Esophagus squamous epithelium (tissue), 5 donors: Measurements from ENCODE around the gene COL15A1. TPM values are rescaled to one million over a fixed set of nuclear protein-coding genes. Genes with fewer than 3 reads are reported as not detected.

Experiments used
- DNase-seq: peaks from one replicate; lab custom pipeline; 2025; lab: John Stamatoyannopoulos, UW
- H3K27ac ChIP-seq, 4 donors: fragments of 200-600 bp; sonication (generic); one replicate each; pipeline ENCODE4 v1.5.1; 2016 to 2019; ENCODE audit warnings: mild to moderate bottlenecking in 1 of 4
- H3K27me3 ChIP-seq, 4 donors: fragments of 200-600 bp; sonication (generic); 1 replicate in 3 of 4; 2 replicates in 1 of 4; pipeline versions ENCODE4 v1.5.1 to v1.6.0; 2017 to 2021; ENCODE audit warnings: antibody characterized with exemption in 1 of 4
- H3K36me3 ChIP-seq, 3 donors: fragments of 200-600 bp; sonication (generic); one replicate each; pipeline ENCODE4 v1.5.1; 2016 to 2019
- H3K4me1 ChIP-seq, 3 donors: fragments of 200-600 bp; sonication (generic); one replicate each; pipeline ENCODE4 v1.5.1; 2017 to 2019
- H3K4me3 ChIP-seq, 4 donors: fragments of 200-600 bp; sonication (generic); 1 replicate in 3 of 4; 2 replicates in 1 of 4; pipeline ENCODE4 v1.5.1; 2016 to 2019; ENCODE audit warnings: mild to moderate bottlenecking in 2 of 4, moderate library complexity in 1 of 4
- H3K9me3 ChIP-seq, 3 donors: fragments of 200-600 bp; sonication (generic); one replicate each; pipeline ENCODE4 v1.5.1; 2016 to 2019
- CTCF ChIP-seq, 6 experiments: fragments of 450-650 bp in 4 of 6; fragments of 200-600 bp in 2 of 6; sonication (generic) in 2 of 6; IDR thresholded peaks; one replicate each; pipeline ENCODE4 v1.5.1; 2016 to 2019; ENCODE audit warnings: antibody characterized with exemption in 6 of 6, mild to moderate bottlenecking in 4 of 6, moderate library complexity in 4 of 6
- POLR2A ChIP-seq, 4 donors: fragments of 450-650 bp; IDR thresholded peaks; one replicate each; pipeline ENCODE4 v1.6.1; 2017; ENCODE audit warnings: antibody characterized with exemption in 4 of 4, mild to moderate bottlenecking in 4 of 4, moderate library complexity in 3 of 4
- WGBS, 2 donors: methylation state at CpG; one replicate each; pipeline ENCODE4 v1.1.5; 2018; 5-methylcytosine and 5-hydroxymethylcytosine counted together
- intact Hi-C: fragments of 100-400 bp; cut with DNase I; formaldehyde crosslinking; loops from one replicate; pipeline ENCODE4 v1.15.0; 2022
- total RNA-seq, 4 donors: library from RNA; depleted of rRNA; stranded (reverse); fragments of >200 nt; gene quantifications; one replicate each; pipeline ENCODE4 v1.1.0, GENCODE V29; 2016
- donor health status: DM: yes; HTN: yes; CAD: no.

The COL15A1 gene
- total RNA-seq, 4 donors from 2014 or later, result 3.4 to 33.2 (median 9.7) TPM

- H3K4me1 ChIP-seq, result peaks cover 0 to 8% (median 0%) of the 10 kb centered on the region in 3 donors
- no peak for TF ChIP-seq POLR2A (IDR thresholded peaks at IDR 0.05)
- TF ChIP-seq CTCF (IDR thresholded peaks at IDR 0.05), result no peak
- no peak overlapping the region for H3K4me3 ChIP-seq
- H3K27me3 ChIP-seq, result no peaks in the 10 kb centered on the region
- 68% methylated on average over 2 of the region's 3 CpGs; no CpG with 5 or more reads in 1 of the 2 donors for WGBS, 2 donors
- no peaks in the 10 kb centered on the region for H3K9me3 ChIP-seq
- intact Hi-C loops, result no loop called here
- H3K27ac ChIP-seq, result peak overlapping the region in 1 of 4 donors; percentile 34
- peaks cover 0 to 45% (median 0%) of the 10 kb centered on the region in 3 donors for H3K36me3 ChIP-seq
- no peak for DNase-seq
Observed at GRCh38 chr9:99021512-99021911, 77.8 kb downstream of the COL15A1 start.

- no peak overlapping the region for H3K4me3 ChIP-seq
- TF ChIP-seq POLR2A (IDR thresholded peaks at IDR 0.05) (no peak), CTCF (IDR thresholded peaks at IDR 0.05) (no peak)
- intact Hi-C loops, result no loop called here
Observed at GRCh38 chr9:99023231-99023630, 79.5 kb downstream of the COL15A1 start.

GRCh38 chr9:99023831-99024230 is 80.1 kb downstream of the COL15A1 start:
- intact Hi-C loops, result no loop called here
- 57% methylated on average over 1 of the region's 1 CpG; no CpG with 5 or more reads in 1 of the 2 donors for WGBS, 2 donors
- TF ChIP-seq CTCF (IDR thresholded peaks at IDR 0.05), result no peak
- no peak for TF ChIP-seq POLR2A (IDR thresholded peaks at IDR 0.05)
- Histone ChIP-seq H3K27me3 (no peaks in the 10 kb centered on the region), H3K4me1 (peaks cover 0 to 8% (median 0%) of the 10 kb centered on the region in 3 donors), H3K9me3 (no peaks in the 10 kb centered on the region), H3K36me3 (peaks cover 0 to 38% (median 0%) of the 10 kb centered on the region in 3 donors), H3K4me3 (no peak overlapping the region), H3K27ac (no peak overlapping the region)
- no peak for DNase-seq

More at GRCh38 chr9:99023231-99023630, 79.5 kb downstream of the COL15A1 start:
- Histone ChIP-seq H3K36me3 (peaks cover 0 to 38% (median 0%) of the 10 kb centered on the region in 3 donors), H3K27me3 (no peaks in the 10 kb centered on the region), H3K27ac (peak overlapping the region in 1 of 4 donors; percentile 28), H3K4me1 (peaks cover 0 to 8% (median 0%) of the 10 kb centered on the region in 3 donors), H3K9me3 (no peaks in the 10 kb centered on the region)
- no peak for DNase-seq
- WGBS, 2 donors, result 66 to 78% methylated on average over 8 of the region's 8 CpGs

GRCh38 chr9:99024959-99025358 is 81.3 kb downstream of the COL15A1 start:
- DNase-seq, result no peak
- 76 to 86% methylated on average over 4 to 5 of the region's 6 CpGs for WGBS, 2 donors
- intact Hi-C loops, result no loop called here

More at GRCh38 chr9:99024959-99025358, 81.3 kb downstream of the COL15A1 start:
- Histone ChIP-seq H3K4me1 (peaks cover 0 to 4% (median 0%) of the 10 kb centered on the region in 3 donors), H3K36me3 (peaks cover 0 to 38% (median 0%) of the 10 kb centered on the region in 3 donors), H3K4me3 (no peak overlapping the region), H3K27ac (no peak overlapping the region), H3K9me3 (no peaks in the 10 kb centered on the region), H3K27me3 (no peaks in the 10 kb centered on the region)
- TF ChIP-seq POLR2A (IDR thresholded peaks at IDR 0.05), result no peak
- no peak for TF ChIP-seq CTCF (IDR thresholded peaks at IDR 0.05)
